ENCODE data around the gene TTC28.

GRCh38 chr22:28478564-28478963, 201.1 kb downstream of the TTC28 start:
- TF ChIP-seq CTCF (IDR thresholded peaks at IDR 0.05) (no peak), POLR2A (IDR thresholded peaks at IDR 0.05) (no peak), EP300 (IDR thresholded peaks at IDR 0.05) (no peak)

Measured in gastroesophageal sphincter (tissue), 3 donors.